IMR-90 (cell line): ENCODE measurements around the gene ARF3. TPM values are rescaled to one million over a fixed set of nuclear protein-coding genes. Genes with fewer than 3 reads are reported as not detected.

ENCODE experiments used
- ATAC-seq: fragments of 200-7000 bp; cut with Tn5 transposase; 2 replicates; pipeline ENCODE4 v1.9.1; 2020; ENCODE audit warnings: low read depth, mild to moderate bottlenecking, moderate library complexity
- BruUV-seq: library from RNA; stranded (reverse); fragments of 400-500 nt; replicated peaks from 2 replicates; lab custom pipeline; 2021; lab: Mats Ljungman, UMichigan
- CTCF ChIA-PET: fragments of 300-600 bp; formaldehyde crosslinking; extraction: SDS; loops from one replicate; lab custom pipeline; 2021; ENCODE audit warnings: antibody characterized with exemption; lab: Yijun Ruan, JAX
- POLR2A ChIA-PET: fragments of 300-600 bp; sonication (Branson Sonifier 250); formaldehyde crosslinking; loops from one replicate; lab custom pipeline; 2022; ENCODE audit warnings: antibody characterized with exemption; ENCODE audit not compliant: unreplicated experiment; lab: Charles Lee
- DNase-seq: peaks from one replicate; pipeline ENCODE4 v3.0.0; 2013
- H2AFZ ChIP-seq: replicated peaks from 2 replicates; pipeline ENCODE3; 2013; ENCODE audit warnings: low read length, mild to moderate bottlenecking; ENCODE audit not compliant: poor library complexity
- H2AK5ac ChIP-seq: 2 replicates; pipeline ENCODE4 v1.6.1; 2013; ENCODE audit warnings: low read depth, low read length, inconsistent platforms
- H2AK9ac ChIP-seq: replicated peaks from 2 replicates; pipeline ENCODE3; 2013; ENCODE audit warnings: mild to moderate bottlenecking, low read depth, low read length, moderate library complexity; ENCODE audit not compliant: poor library complexity
- H2BK120ac ChIP-seq: 2 replicates; pipeline ENCODE4 v1.6.1; 2013; ENCODE audit warnings: low read depth, low read length, inconsistent platforms
- H2BK15ac ChIP-seq: 3 replicates; pipeline ENCODE4 v1.6.1; 2013; ENCODE audit warnings: low read depth, low read length, inconsistent platforms
- H2BK20ac ChIP-seq: 2 replicates; pipeline ENCODE4 v1.6.1; 2013; ENCODE audit warnings: low read depth, mild to moderate bottlenecking, inconsistent platforms, low read length, moderate library complexity
- H2BK5ac ChIP-seq: 2 replicates; pipeline ENCODE4 v1.6.1; 2013; ENCODE audit warnings: mild to moderate bottlenecking, low read depth, low read length, inconsistent platforms; ENCODE audit not compliant: poor library complexity, severe bottlenecking
- H3K14ac ChIP-seq: replicated peaks from 2 replicates; pipeline ENCODE4 v1.6.1; 2013; ENCODE audit warnings: low read depth, low read length, inconsistent platforms
- H3K18ac ChIP-seq: 2 replicates; pipeline ENCODE4 v1.6.1; 2013; ENCODE audit warnings: low read depth, low read length, control low read depth
- H3K23ac ChIP-seq: 2 replicates; pipeline ENCODE4 v1.6.1; 2013; ENCODE audit warnings: low read depth, low read length, inconsistent platforms
- H3K27ac ChIP-seq: 2 replicates; pipeline ENCODE4 v1.5.1; 2013; ENCODE audit warnings: mild to moderate bottlenecking, control low read depth, low read length; ENCODE audit not compliant: insufficient read depth
- H3K27me3 ChIP-seq: 2 replicates; pipeline ENCODE4 v1.6.1; 2013; ENCODE audit warnings: low read length; ENCODE audit not compliant: control insufficient read depth, insufficient read depth
- H3K36me3 ChIP-seq: 2 replicates; pipeline ENCODE4 v1.6.1; 2013; ENCODE audit warnings: low read length, mixed read lengths; ENCODE audit not compliant: control insufficient read depth, insufficient read depth
- H3K4ac ChIP-seq: 2 replicates; pipeline ENCODE4 v1.6.1; 2013; ENCODE audit warnings: low read depth, low read length, inconsistent platforms
- H3K4me1 ChIP-seq: 2 replicates; pipeline ENCODE4 v1.6.1; 2013; ENCODE audit warnings: low read length, mixed read lengths; ENCODE audit not compliant: control insufficient read depth, insufficient read depth
- H3K4me2 ChIP-seq: 2 replicates; pipeline ENCODE4 v1.6.1; 2013; ENCODE audit warnings: low read depth, mild to moderate bottlenecking, control low read depth, low read length, moderate library complexity
- H3K4me3 ChIP-seq: 2 replicates; pipeline ENCODE4 v1.5.1; 2013; ENCODE audit warnings: low read depth, mild to moderate bottlenecking, control low read depth, low read length, moderate library complexity; ENCODE audit not compliant: insufficient read depth
- H3K56ac ChIP-seq: 2 replicates; pipeline ENCODE4 v1.6.1; 2013; ENCODE audit warnings: low read length, inconsistent platforms; ENCODE audit not compliant: insufficient read depth; ENCODE audit errors: extremely low read depth
- H3K79me1 ChIP-seq, 2 experiments: 2 replicates each; pipeline ENCODE4 v1.6.1; 2013; ENCODE audit warnings: low read length in 2 of 2, inconsistent platforms in 1 of 2, low read depth in 1 of 2
- H3K9ac ChIP-seq: 2 replicates; pipeline ENCODE4 v1.6.1; 2013; ENCODE audit warnings: low read depth, low read length, control low read depth
- H3K9me1 ChIP-seq: 2 replicates; pipeline ENCODE4 v1.6.1; 2013; ENCODE audit warnings: low read length, inconsistent platforms; ENCODE audit not compliant: insufficient read depth
- H3K9me3 ChIP-seq: 2 replicates; pipeline ENCODE4 v1.6.1; 2013; ENCODE audit warnings: low read length; ENCODE audit not compliant: control insufficient read depth, insufficient read depth
- H4K20me1 ChIP-seq: 2 replicates; pipeline ENCODE4 v1.6.1; 2013; ENCODE audit warnings: low read length, inconsistent platforms; ENCODE audit not compliant: insufficient read depth
- H4K5ac ChIP-seq: 2 replicates; pipeline ENCODE4 v1.6.1; 2013; ENCODE audit warnings: mild to moderate bottlenecking, low read depth, low read length, control low read depth
- H4K8ac ChIP-seq, 2 experiments: 2 replicates each; pipeline ENCODE4 v1.6.1; 2013; ENCODE audit warnings: low read depth in 2 of 2, low read length in 2 of 2, control low read depth in 1 of 2, inconsistent platforms in 1 of 2
- H4K91ac ChIP-seq: 2 replicates; pipeline ENCODE4 v1.6.1; 2013; ENCODE audit warnings: low read depth, low read length, inconsistent platforms; ENCODE audit not compliant: insufficient read depth
- ELK1 ChIP-seq: fragments of 150-350 bp; IDR thresholded peaks from 2 replicates; pipeline ENCODE4 v1.6.1; 2016; ENCODE audit warnings: low read depth, mild to moderate bottlenecking, low read length, moderate library complexity, borderline replicate concordance
- RAD21 ChIP-seq: IDR thresholded peaks from 2 replicates; pipeline ENCODE4 v1.6.1; 2012; ENCODE audit warnings: low read length, improper control_type of control experiment
- SMC3 ChIP-seq: fragments of 150-350 bp; IDR thresholded peaks from 2 replicates; pipeline ENCODE4 v1.6.1; 2016; ENCODE audit warnings: low read depth, mild to moderate bottlenecking, antibody characterized with exemption, low read length, moderate library complexity
- WGBS, 2 experiments: methylation state at CpG; one replicate each; pipeline versions ENCODE4 v1.1.5 to v1.1.7; 2013; ENCODE audit warnings: missing lambda C conversion rate in 2 of 2; ENCODE audit not compliant: insufficient read length in 1 of 2; ENCODE audit errors: extremely low coverage in 2 of 2; 5-methylcytosine and 5-hydroxymethylcytosine counted together
- dilution Hi-C: fragments of 300-500 bp; cut with HindIII; formaldehyde crosslinking; loops from one replicate; pipeline ENCODE4 v1.14.3; 2018; ENCODE audit warnings: low sequenced_read_pairs; ENCODE audit not compliant: unreplicated experiment
- in situ Hi-C: fragments of 300-500 bp; cut with MboI; formaldehyde crosslinking; loops from 3 replicates; pipeline ENCODE4 v1.14.3; 2019; ENCODE audit warnings: low sequenced_read_pairs, inconsistent platforms, mixed read lengths
- intact Hi-C: fragments of 100-400 bp; cut with micrococcal nuclease; formaldehyde crosslinking; loops from 2 replicates; pipeline ENCODE4 v1.10.0; 2022
- polyA plus RNA-seq, 3 experiments: library from polyadenylated mRNA; depleted of rRNA; stranded (reverse); fragments of >200 nt; gene quantifications; 2 replicates each; pipeline ENCODE4 v1.2.3, GENCODE V29; 2012; ENCODE audit warnings: low replicate concordance in 1 of 3
- total RNA-seq: library from RNA; depleted of rRNA; stranded (reverse); fragments of >200 nt; gene quantifications from 2 replicates; pipeline ENCODE4 v1.2.3, GENCODE V29; 2012
- TF ChIP-seq, protein P1 (sequence below): conservative IDR thresholded peaks from 2 replicates; pipeline ENCODE4 v1.5.1; 2012; ENCODE audit warnings: mild to moderate bottlenecking, low read depth, low read length, improper control_type of control experiment

The ARF3 gene
- total and polyA plus RNA-seq, 2 of the 4 experiments (the other 2 are of a cell fraction): 97.7 to 198 TPM

DNA sequence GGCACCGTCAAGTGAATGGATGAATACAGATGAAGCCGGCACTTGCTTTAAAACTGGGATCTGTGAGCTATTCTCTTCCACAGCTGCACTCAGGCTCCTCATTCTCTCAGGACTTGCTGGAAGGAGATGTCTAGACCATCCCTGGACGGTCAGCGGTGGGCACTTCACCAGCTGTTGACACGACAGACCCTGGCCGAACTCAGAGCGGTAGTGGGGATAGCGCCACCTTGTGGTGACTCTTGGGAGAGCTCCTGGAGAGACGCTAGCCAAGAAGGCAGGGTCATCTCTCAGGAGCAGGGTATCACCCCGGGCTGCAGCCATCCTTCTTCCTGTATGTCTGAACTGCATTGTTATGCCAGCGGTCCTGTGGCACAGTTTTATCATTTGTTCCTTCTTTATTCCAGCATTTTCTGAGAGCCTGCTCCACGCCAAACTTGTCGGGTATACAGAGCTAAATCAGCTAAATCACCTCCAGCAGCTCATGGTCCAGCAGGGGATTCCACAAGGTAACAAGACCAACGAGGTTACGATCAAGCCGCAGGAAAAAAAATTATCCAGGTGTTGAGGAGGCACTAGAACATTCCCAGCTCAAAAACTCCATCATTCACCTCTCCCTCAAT is 30.9 kb upstream of the ARF3 start:
- Histone ChIP-seq H2AK9ac (peak overlapping the region; percentile 74), H3K27me3 (peaks cover 77% of the 10 kb centered on the region), H3K23ac (no peak overlapping the region), H3K18ac (no peak overlapping the region), H3K56ac (no peak overlapping the region), H2BK20ac (no peak overlapping the region), H2AK5ac (no peak overlapping the region), H2BK5ac (no peak overlapping the region), H3K9ac (no peak overlapping the region), H3K14ac (no peak overlapping the region), H2BK120ac (no peak overlapping the region), H3K79me1 (no peaks in the 10 kb centered on the region), H4K5ac (no peak overlapping the region), H2BK15ac (no peak overlapping the region), H3K4me2 (no peak overlapping the region), H4K91ac (no peak overlapping the region), H3K9me3 (no peaks in the 10 kb centered on the region), H4K8ac (no peak overlapping the region), H3K4me1 (no peaks in the 10 kb centered on the region), H3K9me1 (no peaks in the 10 kb centered on the region; the same call in 1 of the 2 replicates), H3K4ac (no peak overlapping the region), H2AFZ (peak overlapping the region; percentile 24), H3K4me3 (no peak overlapping the region), H4K20me1 (no peaks in the 10 kb centered on the region), H3K27ac (no peak overlapping the region), H3K36me3 (no peaks in the 10 kb centered on the region)
- no TSS peak for BruUV-seq
- TF ChIP-seq SMC3 (peak; percentile 55), ELK1 (no peak), RAD21 (peak; percentile 53)
- TF ChIP-seq, protein P1, sequence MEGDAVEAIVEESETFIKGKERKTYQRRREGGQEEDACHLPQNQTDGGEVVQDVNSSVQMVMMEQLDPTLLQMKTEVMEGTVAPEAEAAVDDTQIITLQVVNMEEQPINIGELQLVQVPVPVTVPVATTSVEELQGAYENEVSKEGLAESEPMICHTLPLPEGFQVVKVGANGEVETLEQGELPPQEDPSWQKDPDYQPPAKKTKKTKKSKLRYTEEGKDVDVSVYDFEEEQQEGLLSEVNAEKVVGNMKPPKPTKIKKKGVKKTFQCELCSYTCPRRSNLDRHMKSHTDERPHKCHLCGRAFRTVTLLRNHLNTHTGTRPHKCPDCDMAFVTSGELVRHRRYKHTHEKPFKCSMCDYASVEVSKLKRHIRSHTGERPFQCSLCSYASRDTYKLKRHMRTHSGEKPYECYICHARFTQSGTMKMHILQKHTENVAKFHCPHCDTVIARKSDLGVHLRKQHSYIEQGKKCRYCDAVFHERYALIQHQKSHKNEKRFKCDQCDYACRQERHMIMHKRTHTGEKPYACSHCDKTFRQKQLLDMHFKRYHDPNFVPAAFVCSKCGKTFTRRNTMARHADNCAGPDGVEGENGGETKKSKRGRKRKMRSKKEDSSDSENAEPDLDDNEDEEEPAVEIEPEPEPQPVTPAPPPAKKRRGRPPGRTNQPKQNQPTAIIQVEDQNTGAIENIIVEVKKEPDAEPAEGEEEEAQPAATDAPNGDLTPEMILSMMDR: peak; percentile 70
- intact Hi-C loops (no loop called here), in situ Hi-C loops (no loop called here), dilution Hi-C loops (no loop called here)
- DNase-seq (peak; percentile 37), ATAC-seq (peak; percentile 79)
- ChIA-PET CTCF (interaction anchor here (0.5 to 2.4 kb wide), 12 partner anchors 8 to 657 kb away, joined by 3 to 17 read pairs (median 6); partner anchors contain the start of genes DDX23 and WNT1), POLR2A (no interaction called here)
- WGBS, 2 experiments: 27% methylated on average over 6 of the region's 16 CpGs; no CpG with 5 or more reads in 1 of the 2 experiments
